Midbrain (tissue), 1 donor: ENCODE results near the gene OR51A7.
"Not testable (repeated sequence)": the region's sequence is repeated elsewhere in the genome, so short reads cannot be mapped to it uniquely, and the experiment has no call there.

ENCODE experiments used
- DNase-seq: peaks from one replicate; lab custom pipeline; 2025; lab: John Stamatoyannopoulos, UW

OR51A7 gene, protein sequence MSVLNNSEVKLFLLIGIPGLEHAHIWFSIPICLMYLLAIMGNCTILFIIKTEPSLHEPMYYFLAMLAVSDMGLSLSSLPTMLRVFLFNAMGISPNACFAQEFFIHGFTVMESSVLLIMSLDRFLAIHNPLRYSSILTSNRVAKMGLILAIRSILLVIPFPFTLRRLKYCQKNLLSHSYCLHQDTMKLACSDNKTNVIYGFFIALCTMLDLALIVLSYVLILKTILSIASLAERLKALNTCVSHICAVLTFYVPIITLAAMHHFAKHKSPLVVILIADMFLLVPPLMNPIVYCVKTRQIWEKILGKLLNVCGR

DNA sequence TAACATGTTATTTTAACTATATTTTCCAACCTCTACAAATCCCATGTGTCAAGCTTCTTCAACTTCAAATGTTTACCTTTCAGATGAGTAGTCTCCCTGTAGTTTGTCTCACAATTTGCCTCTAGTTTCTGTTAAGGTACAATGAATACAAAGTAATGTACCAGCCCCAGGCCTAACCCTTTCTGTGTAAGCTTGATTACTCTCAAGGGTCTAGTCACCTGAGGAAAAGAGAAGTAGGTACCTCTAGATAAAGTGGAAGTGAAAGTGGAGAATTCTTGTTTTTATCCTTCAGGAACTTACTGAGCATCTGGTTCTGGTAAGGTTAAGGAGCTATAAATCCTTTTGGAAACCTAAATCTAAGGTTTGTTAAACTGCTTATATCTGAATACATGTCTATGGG, at the start of gene OR51A7:
Gene OR51A7, plus strand, starts transcription at position 300 of the 400 bp plus-strand sequence. CDS start 3,587 bp downstream, outside the sequence.
- DNase-seq = no peak

DNA sequence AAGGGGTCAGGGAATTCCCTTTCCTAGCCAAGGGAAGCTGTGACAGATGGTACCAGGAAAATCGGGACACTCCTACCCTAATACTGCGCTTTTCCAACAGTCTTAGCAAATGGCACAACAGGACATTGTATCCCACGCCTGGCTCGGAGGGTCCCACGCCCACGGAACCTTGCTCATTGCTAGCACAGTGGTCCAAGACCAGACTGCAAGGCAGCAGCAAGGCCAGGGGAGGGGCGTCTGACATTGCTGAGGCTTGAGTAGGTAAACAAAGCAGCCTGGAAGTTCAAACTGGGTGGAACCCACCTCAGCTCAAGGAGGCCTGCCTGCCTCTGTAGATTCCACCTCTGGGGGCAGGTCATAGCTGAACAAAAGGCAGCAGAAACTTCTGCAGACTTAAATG, 49.3 kb upstream of the OR51A7 start:
- not testable (repeated sequence) for DNase-seq

DNA sequence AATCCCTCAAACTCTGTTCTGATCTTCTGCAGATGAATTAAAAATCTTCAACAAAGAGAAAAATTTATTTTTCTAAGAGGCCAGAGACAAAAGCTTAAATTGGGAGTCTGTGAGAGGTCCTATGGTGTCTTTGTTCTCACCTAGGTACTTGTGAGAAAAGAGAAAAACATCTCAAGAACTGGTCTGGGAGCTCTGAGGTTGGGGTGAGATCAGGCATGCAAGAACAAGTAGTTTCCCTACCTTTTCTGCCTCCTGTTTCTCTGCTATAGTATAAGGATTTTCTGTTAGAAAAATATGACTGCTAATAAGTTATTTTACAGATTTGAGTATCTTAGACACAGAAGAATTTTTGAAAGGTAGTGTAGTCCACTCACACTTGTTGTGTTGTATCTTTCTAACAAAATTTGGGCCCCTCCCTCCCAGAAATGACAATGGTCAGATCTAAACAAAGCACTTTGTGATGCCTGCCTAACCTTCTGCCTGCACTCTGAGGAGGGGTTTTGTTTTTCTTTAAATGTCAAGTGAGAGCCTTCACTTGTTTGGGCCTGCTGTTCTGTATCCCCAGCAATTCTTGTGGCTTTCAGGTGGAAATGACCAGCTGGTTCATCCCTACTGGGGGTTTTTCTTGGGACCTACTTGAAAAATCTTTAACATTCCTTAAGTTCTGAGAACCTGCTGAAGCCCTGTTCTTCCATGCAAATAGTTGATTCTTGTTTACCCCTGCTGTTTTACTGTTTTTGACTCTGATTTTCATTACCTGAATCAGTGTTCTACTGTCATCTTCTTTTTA, 40.9 kb upstream of the OR51A7 start:
- no peak for DNase-seq

DNA sequence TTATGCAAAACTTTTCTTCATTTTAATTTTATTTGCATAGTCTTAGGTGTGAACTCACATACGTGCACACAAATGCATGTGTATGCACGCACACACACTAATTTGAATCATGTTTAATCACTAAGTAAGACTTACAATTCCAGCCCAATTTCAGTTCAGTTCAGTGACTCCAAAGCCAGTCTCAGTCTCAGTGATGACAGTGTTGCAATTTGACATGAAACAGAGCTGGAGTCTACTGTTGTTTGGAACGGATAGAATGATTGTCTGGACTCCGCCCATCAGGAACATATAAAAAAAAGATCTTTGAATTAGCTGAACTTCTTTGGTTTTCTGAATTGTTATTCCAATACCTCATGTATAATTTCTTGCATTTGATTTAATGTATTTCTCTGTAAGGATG, 39.7 kb upstream of the OR51A7 start:
- DNase-seq = no peak

DNA sequence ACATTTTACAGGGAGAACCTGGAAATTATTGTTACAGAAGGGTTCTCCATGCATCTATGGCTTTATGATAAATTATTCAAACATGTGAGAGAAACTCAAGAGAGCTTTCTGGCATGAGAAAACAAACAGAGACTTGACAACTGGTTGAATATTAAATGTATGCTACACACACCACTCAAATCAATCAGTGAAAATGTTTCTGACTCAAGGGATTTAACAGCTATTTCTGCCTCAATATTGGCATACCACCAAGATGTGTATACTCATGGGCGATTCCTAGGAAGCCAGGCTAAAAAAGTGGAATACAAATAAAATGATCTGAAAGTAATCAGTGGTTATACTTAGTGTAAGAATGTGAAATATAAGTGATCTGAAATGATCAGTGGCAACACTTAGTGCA, 37.7 kb upstream of the OR51A7 start:
- no peak for DNase-seq

DNA sequence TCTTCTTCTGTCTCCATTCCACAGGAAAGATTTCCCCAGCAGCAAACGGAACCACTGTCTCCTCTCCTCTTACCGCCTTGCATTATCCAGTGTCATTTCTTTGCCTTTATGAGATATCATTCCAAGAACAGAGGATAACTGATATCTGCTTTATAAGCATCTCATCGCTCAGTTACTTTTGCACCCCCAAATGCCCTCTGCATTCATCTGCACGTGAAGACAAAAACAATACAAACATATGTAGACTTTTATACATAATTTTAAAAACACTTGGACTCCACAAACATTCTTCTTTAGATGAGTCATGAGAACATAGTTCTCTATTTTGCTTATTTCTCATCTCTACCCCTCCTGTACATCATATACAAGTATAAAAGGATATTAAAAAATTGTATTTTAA, 22.4 kb upstream of the OR51A7 start:
- DNase-seq = no peak

DNA sequence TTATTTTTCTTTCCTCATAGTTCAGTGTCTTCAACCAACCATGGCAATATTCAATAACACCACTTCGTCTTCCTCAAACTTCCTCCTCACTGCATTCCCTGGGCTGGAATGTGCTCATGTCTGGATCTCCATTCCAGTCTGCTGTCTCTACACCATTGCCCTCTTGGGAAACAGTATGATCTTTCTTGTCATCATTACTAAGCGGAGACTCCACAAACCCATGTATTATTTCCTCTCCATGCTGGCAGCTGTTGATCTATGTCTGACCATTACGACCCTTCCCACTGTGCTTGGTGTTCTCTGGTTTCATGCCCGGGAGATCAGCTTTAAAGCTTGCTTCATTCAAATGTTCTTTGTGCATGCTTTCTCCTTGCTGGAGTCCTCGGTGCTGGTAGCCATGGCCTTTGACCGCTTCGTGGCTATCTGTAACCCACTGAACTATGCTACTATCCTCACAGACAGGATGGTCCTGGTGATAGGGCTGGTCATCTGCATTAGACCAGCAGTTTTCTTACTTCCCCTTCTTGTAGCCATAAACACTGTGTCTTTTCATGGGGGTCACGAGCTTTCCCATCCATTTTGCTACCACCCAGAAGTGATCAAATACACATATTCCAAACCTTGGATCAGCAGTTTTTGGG, 21.6 kb upstream of the OR51A7 start, which contains the start of gene OR51T1:
Gene OR51T1, plus strand, starts transcription at position 41 of the 641 bp plus-strand sequence. Its CDS starts 0 bp downstream, at position 41.
- DNase-seq = no peak

DNA sequence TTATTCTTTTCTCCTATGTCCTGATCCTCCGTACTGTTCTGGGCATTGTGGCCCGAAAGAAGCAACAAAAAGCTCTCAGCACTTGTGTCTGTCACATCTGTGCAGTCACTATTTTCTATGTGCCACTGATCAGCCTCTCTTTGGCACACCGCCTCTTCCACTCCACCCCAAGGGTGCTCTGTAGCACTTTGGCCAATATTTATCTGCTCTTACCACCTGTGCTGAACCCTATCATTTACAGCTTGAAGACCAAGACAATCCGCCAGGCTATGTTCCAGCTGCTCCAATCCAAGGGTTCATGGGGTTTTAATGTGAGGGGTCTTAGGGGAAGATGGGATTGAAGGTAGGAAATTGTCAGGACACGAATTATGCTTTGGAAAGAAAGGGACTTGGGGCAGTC, 21.0 kb upstream of the OR51A7 start:
- DNase-seq = no peak

DNA sequence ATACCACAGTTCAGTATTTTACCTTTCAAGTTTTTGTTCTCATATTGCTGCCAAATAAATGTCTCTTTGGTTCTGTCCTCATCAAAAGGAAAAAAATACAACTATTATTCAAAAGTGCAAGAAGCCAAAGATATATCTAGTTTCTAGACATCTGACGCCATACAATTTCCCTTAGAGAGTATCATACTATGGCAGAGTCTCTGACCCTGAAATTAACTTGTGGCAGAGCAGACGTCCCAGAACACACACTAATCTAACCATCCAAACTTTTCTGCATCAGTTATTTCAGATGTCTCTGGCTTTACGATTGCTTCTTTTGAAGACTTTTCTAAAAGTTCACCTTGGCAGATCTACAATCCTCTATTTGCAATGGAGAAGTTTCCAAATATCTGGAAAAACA, 19.2 kb upstream of the OR51A7 start:
- DNase-seq = no peak

DNA sequence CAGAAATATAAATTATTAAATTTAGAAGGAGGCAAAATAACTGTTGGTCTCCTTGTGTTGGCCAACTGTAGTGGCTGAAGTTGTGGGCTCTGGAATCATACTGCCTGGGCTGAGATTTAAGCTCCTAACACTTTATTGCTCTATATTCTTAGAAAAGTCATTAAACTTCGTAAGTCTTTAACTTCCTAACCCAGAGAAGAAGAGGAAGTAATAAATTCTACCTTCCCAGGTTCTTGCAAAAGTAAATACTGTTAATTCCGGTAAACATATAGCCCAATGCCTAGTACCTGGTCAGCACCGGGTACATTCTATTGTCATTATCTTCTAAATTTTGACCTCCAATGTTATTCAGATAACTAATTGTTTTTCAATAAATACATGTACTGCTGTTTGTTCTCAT, 17.4 kb upstream of the OR51A7 start:
- DNase-seq = no peak

DNA sequence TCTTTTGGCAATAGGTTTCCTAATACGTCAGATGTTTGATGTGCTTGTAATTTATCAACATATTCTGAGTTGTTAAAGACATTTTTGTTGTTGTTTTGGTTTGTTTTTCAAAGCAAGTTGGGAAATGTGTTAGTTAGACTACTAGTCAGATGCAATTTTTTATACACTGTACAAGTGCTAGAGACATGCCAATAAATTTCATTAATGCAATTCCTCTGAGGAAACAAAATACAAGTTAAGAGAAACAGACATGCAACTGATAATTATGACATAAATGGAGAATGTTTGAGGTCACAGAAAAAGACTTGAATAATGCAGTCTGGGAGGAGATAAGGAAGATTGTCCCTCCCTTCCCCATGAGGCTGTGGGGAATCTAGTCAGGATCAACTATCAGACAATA, 16.0 kb upstream of the OR51A7 start:
- DNase-seq = no peak

DNA sequence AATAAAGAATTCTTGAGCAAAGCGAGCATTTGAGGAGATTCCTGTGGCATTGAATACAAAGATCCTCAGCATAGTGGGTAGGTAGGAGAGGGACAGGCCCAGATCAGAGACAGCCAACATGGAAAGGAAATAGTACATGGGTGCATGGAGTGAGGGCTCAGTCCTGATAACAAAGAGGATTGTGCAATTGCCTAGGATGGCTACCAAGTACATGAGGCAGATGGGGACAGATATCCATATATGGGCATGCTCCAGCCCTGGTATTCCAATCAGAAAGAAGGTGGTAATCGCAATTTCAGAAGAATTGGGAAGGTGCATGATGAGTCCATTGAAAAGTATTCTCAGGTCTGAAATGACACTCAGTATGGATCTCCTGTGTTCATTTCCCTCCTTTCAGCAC, 13.3 kb upstream of the OR51A7 start:
- no peak for DNase-seq

DNA sequence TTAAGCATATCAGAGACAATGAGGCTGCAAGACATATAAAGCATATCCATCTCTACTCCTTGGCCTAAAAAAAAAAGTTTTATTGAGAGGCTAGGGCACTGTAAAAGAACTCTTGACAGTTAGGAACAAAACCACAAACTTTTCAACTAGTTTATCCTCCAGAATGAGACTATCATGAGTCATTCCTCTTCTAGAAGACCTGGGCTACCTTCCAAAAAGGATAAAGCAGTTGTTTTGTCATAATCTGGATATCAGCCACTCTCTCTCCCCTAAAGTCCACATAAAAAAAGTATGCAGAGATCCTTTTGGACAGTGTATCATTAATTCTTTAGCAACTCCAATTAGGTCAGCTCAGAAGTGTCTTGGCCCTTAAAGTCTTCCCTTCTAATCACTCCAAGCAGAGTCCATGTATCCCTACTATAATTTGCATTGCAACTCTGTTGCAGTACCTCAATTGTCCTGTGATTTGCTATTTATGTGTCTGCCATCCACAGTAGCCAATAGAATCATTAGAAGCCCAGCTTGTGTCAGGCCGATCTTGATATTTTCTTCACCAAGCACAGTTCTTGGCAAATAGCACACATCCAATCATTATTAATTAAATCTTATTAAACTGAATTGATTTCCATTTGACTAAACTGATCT, 11.5 kb upstream of the OR51A7 start:
- no peak for DNase-seq

DNA sequence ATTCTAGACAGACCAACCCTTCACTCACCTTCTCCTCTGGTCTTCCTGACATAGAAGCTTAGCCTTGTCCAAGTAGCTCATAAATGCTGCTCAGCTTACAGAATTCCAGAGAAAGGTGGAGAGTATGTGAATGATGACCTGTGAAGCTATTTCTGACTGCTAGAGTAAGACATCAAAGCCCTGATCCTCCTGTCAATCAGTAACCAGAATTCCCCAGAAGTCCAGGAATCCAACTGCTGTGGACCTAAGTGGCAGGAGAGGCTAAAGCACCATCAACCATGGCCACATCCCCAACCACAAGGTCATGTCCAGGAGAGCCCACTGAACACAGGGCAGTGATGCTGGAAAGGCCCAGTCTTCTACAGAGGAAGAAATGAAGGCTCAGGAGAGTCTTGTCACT, 13.0 kb downstream of the OR51A7 start:
- no peak for DNase-seq

DNA sequence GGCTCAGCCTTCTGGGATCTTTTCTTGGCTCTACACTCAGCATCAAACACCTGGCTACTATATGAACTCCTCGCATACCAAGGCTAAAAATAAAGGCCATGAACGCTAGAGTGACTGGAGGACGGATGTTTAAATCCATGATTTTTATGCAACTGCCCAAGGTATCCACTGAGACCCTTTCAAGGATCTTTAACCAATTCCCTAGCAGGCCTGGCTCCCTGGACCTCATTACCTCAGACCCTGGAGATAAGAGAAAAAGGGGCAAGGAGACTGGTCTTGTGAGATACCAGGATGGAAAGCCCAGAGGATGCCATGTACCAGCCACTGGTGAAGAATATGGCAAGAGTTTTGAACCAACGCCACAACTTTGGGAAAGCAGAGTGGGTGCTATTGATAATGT, 15.7 kb downstream of the OR51A7 start, which contains the start of gene OR51G2:
Gene OR51G2, minus strand, starts transcription at position 101 of the 400 bp plus-strand sequence. CDS start 3,687 bp downstream, outside the sequence.
- no peak for DNase-seq

DNA sequence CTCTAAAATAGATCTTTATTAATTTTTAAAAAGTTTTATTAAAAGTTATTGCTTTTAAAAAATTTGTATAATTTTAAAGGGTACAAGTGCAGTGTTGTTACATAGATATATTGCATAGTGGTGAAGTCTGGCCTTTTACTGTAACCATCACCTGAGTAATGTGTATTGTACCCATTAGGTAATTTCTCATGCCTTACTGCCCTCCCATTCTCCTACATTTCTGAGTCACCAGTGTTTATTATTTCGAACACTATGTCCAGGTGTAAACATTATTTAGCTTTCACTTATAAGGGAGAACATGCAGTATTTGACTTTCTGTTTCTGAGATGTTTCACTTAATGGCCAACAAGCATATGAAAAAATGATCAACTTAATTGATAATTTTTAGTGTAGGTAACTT, 18.2 kb downstream of the OR51A7 start:
- DNase-seq = no peak

DNA sequence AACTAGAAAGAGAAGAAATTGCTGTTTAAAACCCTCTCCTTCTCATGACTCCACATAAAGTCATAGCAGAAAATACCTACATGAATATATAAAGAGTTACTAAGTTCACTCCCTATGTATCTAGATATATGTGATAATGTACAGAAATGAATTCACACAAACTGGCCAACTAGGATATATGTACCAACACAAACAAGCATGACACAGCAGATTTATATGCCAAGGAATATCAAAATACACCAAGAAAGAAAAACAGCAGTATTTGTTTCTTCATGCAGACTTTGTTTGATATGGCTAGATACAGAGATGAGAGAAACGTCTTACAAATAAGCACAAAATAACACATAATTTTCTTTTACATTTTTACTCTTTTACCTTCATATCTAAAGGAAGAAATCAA, 18.7 kb downstream of the OR51A7 start:
- DNase-seq = no peak

DNA sequence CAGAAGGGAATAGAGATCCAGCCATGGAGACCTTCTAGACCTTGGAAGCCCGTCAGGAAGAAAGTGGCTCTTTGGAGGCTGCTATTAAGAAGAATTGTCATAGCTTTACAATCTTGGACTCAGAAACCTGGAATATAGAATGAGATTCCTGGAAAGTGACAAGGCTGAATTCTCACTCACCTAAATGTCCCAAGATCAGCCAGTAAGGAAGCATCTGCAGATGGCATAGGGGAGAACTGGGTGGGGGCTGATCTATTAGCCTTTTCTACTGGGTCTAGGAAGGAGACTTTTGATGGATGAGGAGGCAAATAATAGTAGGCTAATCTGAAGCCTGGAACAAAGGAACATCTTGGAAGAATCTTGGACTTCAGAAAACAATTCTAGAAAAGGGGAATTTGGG, 20.7 kb downstream of the OR51A7 start, which contains the start of gene OR51G1:
Gene OR51G1, minus strand, starts transcription at position 101 of the 400 bp plus-strand sequence. Its CDS starts 0 bp downstream, at position 101.
- DNase-seq = no peak

DNA sequence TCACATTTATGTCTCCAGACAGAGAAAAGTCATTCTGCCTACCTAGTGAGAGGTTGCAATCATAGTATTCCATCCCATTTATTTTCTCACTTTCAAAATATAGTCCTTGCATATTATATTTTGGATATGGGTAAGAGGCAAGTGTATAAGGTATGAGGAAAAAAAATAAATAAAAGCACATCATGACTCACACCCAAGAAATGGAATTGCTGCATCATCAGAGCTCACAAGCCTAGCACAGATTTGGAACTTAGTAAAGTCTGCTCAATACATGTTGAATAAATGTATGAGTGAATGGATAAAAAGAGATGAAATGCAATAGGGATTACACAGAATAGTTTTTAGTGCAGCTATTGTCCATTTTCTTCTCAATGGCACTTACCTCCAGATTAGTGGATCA, 23.0 kb downstream of the OR51A7 start:
- DNase-seq = no peak

DNA sequence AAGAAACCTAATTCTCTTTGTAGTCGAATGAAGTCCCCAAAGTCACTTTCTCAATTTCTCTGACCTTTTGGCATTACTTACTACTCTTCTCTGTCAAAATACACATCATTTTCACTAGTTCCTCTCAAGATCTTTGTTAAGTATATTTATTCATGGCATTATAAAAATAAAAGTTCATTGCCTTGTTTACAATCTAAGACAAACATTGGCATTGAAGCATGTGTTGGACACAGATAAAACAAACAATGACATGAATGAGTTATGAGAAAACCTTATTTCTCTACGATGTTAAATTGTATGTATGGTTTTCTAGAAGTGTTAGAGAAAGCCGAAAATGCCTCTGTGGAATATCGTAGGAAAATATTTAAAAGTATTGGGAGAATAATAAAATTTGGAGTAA, 29.2 kb downstream of the OR51A7 start:
- DNase-seq = no peak

DNA sequence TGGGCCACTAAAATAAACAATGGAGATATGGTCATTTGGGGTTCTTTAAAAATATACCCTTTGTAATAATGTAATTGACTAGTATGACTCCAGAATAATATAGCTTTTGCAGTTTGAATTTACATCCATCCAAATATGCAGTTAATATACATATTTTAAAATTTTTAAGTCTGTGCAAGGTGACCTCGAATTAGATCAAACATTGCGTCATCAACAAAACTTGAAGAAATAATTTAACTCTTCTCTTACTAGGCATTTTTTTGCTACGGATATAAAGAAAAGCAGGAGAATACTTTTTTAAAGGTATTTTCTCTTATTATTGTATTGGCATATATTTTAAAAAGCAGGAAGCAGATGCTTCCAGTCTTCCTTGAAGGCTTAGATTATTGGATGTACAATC, 33.2 kb downstream of the OR51A7 start:
- DNase-seq = no peak

DNA sequence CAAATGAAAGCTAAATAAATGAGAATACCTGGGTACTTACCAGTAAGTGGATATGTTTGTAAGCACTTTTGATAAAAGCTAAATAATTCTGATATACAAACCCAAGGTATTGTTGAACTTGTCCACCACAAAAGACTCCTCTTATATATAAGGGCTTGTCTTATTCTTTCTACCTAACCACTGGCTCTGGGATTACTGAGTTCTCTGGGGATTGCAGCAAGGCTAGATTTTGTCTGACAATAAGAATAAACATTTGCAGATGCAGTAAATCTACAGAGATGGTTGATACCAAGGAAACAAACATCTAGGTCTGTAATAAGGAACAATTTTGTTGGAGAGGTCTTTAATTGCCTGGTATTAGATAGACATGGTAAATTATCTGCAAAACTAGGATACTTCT, 43.9 kb downstream of the OR51A7 start, which contains the start of gene OR51A4:
Gene OR51A4, minus strand, starts transcription at position 101 of the 400 bp plus-strand sequence. CDS start 505 bp downstream, outside the sequence.
- DNase-seq = no peak
